ENCODE data around the gene TFPT. TPM values are rescaled to one million over a fixed set of nuclear protein-coding genes. Genes with fewer than 3 reads are reported as not detected.

TFPT gene
- total and polyA plus RNA-seq, 2 donors (not counting 3 experiments of a cell fraction or from before 2014, with no cell fraction given) = 28.3 to 32.1 TPM

- TF ChIP-seq CTCF (IDR thresholded peaks at IDR 0.05; ENCODE audit: extremely low read depth in 1 of 2, insufficient read depth in 1 of 2, low read depth in 1 of 2, low read length in 2 of 2) (no peak), POLR2AphosphoS5 (IDR thresholded peaks at IDR 0.05; ENCODE audit: insufficient read depth, low read depth, low read length) (no peak), JUN (IDR thresholded peaks at IDR 0.05; ENCODE audit: borderline replicate concordance, insufficient read depth, insufficient read length, low read depth) (no peak), MAX (IDR thresholded peaks at IDR 0.05; ENCODE audit: insufficient read depth, insufficient read length) (no peak), EZH2 (IDR thresholded peaks at IDR 0.05; ENCODE audit: borderline replicate concordance, low read depth, low read length, severe bottlenecking) (no peak), MYC (IDR thresholded peaks at IDR 0.05; ENCODE audit: low read depth, low read length) (no peak), POLR2A (IDR thresholded peaks at IDR 0.05; ENCODE audit: low read depth, low read length) (no peak), GATA2 (IDR thresholded peaks at IDR 0.05; ENCODE audit: insufficient read depth, insufficient read length, low read depth, low read length) (no peak), FOS (IDR thresholded peaks at IDR 0.05; ENCODE audit: borderline replicate concordance, insufficient read depth, low read length) (no peak)
- intact Hi-C loops (cut with micrococcal nuclease) (no loop called here), dilution Hi-C loops (cut with MboI; ENCODE audit: extremely low pct_ligation_motif_present, low sequenced_read_pairs) (no loop called here)
- FAIRE-seq = peak; percentile 35
- Histone ChIP-seq H3K27ac (ENCODE audit: insufficient read depth, low read depth, low read length) (no peak overlapping the region), H3K36me3 (ENCODE audit: control insufficient read depth in 2 of 2, extremely low read depth in 1 of 2, insufficient read depth in 2 of 2, low read length in 2 of 2) (peaks cover 13 to 62% of the 10 kb centered on the region in 2 experiments), H3K9me1 (replicated peaks; ENCODE audit: control insufficient read depth, extremely low read depth, insufficient read depth, low read length) (no peaks in the 10 kb centered on the region), H2AFZ (ENCODE audit: low read depth, low read length) (no peak overlapping the region), H3K27me3 (ENCODE audit: control insufficient read depth in 2 of 2, insufficient read depth in 2 of 2, low read length in 2 of 2) (no peaks in the 10 kb centered on the region), H3K79me2 (ENCODE audit: control insufficient read depth, insufficient read depth, low read length) (peaks cover 4% of the 10 kb centered on the region), H3K9ac (replicated peaks; ENCODE audit: extremely low read depth, insufficient read depth, low read length) (no peak overlapping the region), H3K4me2 (ENCODE audit: insufficient read depth, low read length) (no peak overlapping the region), H3K9me3 (replicated peaks; ENCODE audit: control insufficient read depth, insufficient read depth, low read length) (no peaks in the 10 kb centered on the region), H3K4me1 (ENCODE audit: control insufficient read depth, extremely low read depth, insufficient read depth, low read length) (peaks cover 10% of the 10 kb centered on the region), H3K4me3 (replicated peaks in 1 of 3; ENCODE audit: insufficient read depth in 1 of 3, low read depth in 1 of 3, low read length in 3 of 3) (no peak overlapping the region), H4K20me1 (replicated peaks; ENCODE audit: control insufficient read depth, extremely low read depth, insufficient read depth, low read length) (no peaks in the 10 kb centered on the region)
- no TSS peak for BruUV-seq (replicated peaks)
- ChIA-PET POLR2A (no interaction called here), CTCF (no interaction called here)
- DNase-seq (ENCODE audit: low read depth, low spot score) = no peak
These were observed 39.3 kb upstream of the TFPT start for GRCh38 chr19:54154603-54155345.

Data from endothelial cell of umbilical vein (primary cell).